Measurements from ENCODE around the gene RGL2. TPM values are rescaled to one million over a fixed set of nuclear protein-coding genes. Genes with fewer than 3 reads are reported as not detected.
"Not testable (repeated sequence)": the region's sequence is repeated elsewhere in the genome, so short reads cannot be mapped to it uniquely, and the experiment has no call there.

RGL2 gene
- total RNA-seq, 4 donors from 2014 or later, result 38.2 to 89.3 (median 65.3) TPM

DNA sequence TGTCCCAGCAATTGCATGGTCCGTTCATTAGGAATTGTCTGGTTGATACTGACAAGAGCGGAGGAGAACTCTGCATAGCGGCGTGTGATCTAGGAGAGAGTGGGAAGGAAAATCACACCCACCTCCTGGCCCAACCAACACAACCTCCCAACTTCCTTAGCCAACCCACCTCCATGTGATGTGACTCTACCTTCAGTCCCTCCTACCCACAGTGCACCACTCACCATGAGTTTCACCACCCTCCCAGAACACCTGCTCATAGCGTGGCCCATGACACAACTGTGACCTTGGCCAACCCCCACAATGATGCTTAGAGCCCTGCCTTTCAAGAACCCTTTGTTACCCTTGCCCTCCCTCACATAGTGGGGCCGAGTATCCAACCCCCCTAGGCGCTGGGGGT lies 34.7 kb downstream of the RGL2 start:
- Histone ChIP-seq H3K27me3 (no peaks in the 10 kb centered on the region), H3K4me3 (no peak overlapping the region), H3K36me3 (peaks cover 63 to 99% (median 82%) of the 10 kb centered on the region in 4 donors), H3K9me3 (no peaks in the 10 kb centered on the region), H3K27ac (replicated peaks in 1 of 4) (no peak overlapping the region), H3K4me1 (no peaks in the 10 kb centered on the region)
- no peak for TF ChIP-seq POLR2AphosphoS5 (IDR thresholded peaks at IDR 0.05)
- TF ChIP-seq POLR2A (IDR thresholded peaks at IDR 0.05; ENCODE audit: low read depth), result no peak
- TF ChIP-seq, protein P1, sequence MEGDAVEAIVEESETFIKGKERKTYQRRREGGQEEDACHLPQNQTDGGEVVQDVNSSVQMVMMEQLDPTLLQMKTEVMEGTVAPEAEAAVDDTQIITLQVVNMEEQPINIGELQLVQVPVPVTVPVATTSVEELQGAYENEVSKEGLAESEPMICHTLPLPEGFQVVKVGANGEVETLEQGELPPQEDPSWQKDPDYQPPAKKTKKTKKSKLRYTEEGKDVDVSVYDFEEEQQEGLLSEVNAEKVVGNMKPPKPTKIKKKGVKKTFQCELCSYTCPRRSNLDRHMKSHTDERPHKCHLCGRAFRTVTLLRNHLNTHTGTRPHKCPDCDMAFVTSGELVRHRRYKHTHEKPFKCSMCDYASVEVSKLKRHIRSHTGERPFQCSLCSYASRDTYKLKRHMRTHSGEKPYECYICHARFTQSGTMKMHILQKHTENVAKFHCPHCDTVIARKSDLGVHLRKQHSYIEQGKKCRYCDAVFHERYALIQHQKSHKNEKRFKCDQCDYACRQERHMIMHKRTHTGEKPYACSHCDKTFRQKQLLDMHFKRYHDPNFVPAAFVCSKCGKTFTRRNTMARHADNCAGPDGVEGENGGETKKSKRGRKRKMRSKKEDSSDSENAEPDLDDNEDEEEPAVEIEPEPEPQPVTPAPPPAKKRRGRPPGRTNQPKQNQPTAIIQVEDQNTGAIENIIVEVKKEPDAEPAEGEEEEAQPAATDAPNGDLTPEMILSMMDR (IDR thresholded peaks at IDR 0.05), result no peak
- TF ChIP-seq EP300 (IDR thresholded peaks at IDR 0.05), result no peak
- 88% methylated on average over 7 of the region's 7 CpGs for WGBS
- no peak for DNase-seq (ENCODE audit: extremely low spot score)
- intact Hi-C loops (cut with DNase I), result no loop called here

DNA sequence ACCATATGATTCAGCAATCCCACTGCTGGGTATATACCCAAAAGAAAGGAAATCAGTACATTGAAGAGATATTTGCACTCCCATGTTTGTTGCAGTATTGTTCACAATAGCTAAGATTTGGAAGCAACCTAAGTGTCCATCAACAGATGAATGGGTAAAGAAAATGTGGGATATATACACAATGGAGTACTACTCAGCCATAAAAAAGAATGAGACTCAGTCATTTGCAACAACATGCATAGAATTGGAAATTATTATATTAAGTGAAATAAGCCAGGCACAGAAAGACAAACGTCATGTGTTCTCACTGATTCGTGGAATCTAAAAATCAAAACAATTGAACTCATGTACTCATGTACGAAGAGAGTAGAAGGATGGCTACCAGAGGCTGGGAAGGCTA lies 36.3 kb downstream of the RGL2 start:
- H3K27me3 ChIP-seq; H3K9me3 ChIP-seq; H3K4me3 ChIP-seq; DNase-seq (ENCODE audit: extremely low spot score); H3K27ac ChIP-seq (replicated peaks in 1 of 4); H3K4me1 ChIP-seq; intact Hi-C loops (cut with DNase I): not testable (repeated sequence)
- 95% methylated on average over 3 of the region's 3 CpGs for WGBS
- H3K36me3 ChIP-seq, result peaks cover 54 to 97% (median 77%) of the 10 kb centered on the region in 4 donors

DNA sequence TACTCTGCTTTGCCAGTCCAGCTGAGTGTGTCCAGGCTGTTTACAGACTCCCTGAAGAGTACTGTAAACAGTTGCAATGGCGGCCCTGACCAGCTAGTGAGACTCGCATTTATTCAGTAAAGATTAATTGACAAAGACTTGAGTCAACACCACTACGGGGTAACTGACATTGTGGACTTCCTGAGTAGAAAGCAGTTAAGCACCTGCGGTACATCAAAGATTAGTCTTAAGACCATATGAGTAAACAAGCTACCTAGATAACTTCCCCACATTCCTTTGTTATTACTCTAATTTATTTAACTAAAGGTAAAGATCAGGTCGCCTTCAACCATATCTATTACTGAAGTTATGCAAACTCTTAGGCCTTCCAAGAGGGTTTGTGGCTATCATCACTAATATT lies 39.7 kb downstream of the RGL2 start:
- DNase-seq (ENCODE audit: extremely low spot score), result no peak
- Histone ChIP-seq H3K4me1 (no peaks in the 10 kb centered on the region), H3K9me3 (no peaks in the 10 kb centered on the region), H3K4me3 (no peak overlapping the region), H3K27me3 (no peaks in the 10 kb centered on the region), H3K36me3 (peaks cover 19 to 74% (median 48%) of the 10 kb centered on the region in 4 donors), H3K27ac (replicated peaks in 1 of 4) (no peak overlapping the region)
- 94% methylated on average over 5 of the region's 5 CpGs for WGBS
- intact Hi-C loops (cut with DNase I), result no loop called here
- TF ChIP-seq, protein P1 (IDR thresholded peaks at IDR 0.05), result no peak
- TF ChIP-seq POLR2A (IDR thresholded peaks at IDR 0.05; ENCODE audit: low read depth), result no peak

DNA sequence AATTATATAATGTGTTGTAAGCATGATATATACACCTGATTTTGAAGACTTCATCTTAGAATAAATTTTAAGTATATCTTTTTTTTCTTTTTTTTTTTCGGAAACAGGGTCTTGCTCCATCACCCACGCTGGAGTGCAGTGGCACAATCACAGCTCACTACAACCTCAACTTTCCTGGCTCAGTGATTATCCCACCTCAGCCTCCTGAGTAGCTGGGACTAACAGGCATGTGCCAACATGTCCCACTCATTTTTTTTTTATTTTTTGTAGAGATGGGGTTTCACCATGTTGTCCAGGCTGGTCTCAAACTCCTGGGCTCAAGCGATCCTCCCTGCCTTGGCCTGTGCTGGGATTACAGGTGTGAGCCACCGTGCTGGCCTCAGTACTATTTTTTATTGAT lies 44.2 kb downstream of the RGL2 start:
- no peak overlapping the region for H3K27ac ChIP-seq (replicated peaks in 1 of 4)
- DNase-seq (ENCODE audit: extremely low spot score), result no peak
- H3K36me3 ChIP-seq, result peaks cover 9 to 51% (median 28%) of the 10 kb centered on the region in 4 donors
- intact Hi-C loops (cut with DNase I), result no loop called here
- no peak overlapping the region for H3K4me3 ChIP-seq
- H3K9me3 ChIP-seq, result no peaks in the 10 kb centered on the region
- H3K27me3 ChIP-seq, result no peaks in the 10 kb centered on the region
- TF ChIP-seq, protein P1 (IDR thresholded peaks at IDR 0.05), result no peak
- no peak for TF ChIP-seq EP300 (IDR thresholded peaks at IDR 0.05)
- no peak for TF ChIP-seq POLR2A (IDR thresholded peaks at IDR 0.05; ENCODE audit: low read depth)
- no peak for TF ChIP-seq POLR2AphosphoS5 (IDR thresholded peaks at IDR 0.05)
- WGBS, result 90% methylated on average over 4 of the region's 4 CpGs
- H3K4me1 ChIP-seq, result peaks cover 12 to 20% (median 15%) of the 10 kb centered on the region in 4 donors

DNA sequence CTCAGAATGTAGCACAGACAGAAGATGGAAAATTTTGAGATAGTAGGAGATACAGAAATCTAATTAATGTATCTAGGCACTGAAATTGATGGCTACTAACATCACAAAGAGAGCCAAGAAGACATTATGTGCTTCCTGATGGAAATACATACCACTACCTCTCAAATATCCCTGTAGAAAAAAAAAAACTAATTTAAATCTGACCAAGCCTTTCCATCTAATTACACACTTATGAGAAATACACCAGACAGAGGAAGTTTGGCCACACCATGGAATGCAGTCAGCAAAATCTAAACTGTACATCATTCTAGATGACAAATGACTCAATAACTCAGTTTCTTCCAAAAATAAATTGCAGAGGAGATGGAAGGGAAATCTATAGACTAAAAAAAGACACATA lies 46.0 kb downstream of the RGL2 start:
- intact Hi-C loops (cut with DNase I), result no loop called here
- H3K27me3 ChIP-seq, result no peaks in the 10 kb centered on the region
- no peak overlapping the region for H3K4me3 ChIP-seq
- no peak for DNase-seq (ENCODE audit: extremely low spot score)
- H3K27ac ChIP-seq (replicated peaks in 1 of 4), result no peak overlapping the region
- TF ChIP-seq POLR2A (IDR thresholded peaks at IDR 0.05; ENCODE audit: low read depth) (no peak), POLR2AphosphoS5 (IDR thresholded peaks at IDR 0.05) (no peak), EP300 (IDR thresholded peaks at IDR 0.05) (no peak)
- TF ChIP-seq, protein P1 (IDR thresholded peaks at IDR 0.05), result no peak
- H3K36me3 ChIP-seq, result peaks cover 0 to 34% (median 21%) of the 10 kb centered on the region in 4 donors
- H3K9me3 ChIP-seq, result no peaks in the 10 kb centered on the region
- H3K4me1 ChIP-seq, result peaks cover 23 to 34% (median 29%) of the 10 kb centered on the region in 4 donors

Measured in esophagus muscularis mucosa (tissue), 4 donors.